T-helper 2 cell treated with Interferon-gamma antibody and Interleukin-4, amounts not matched to agents 100 ng/mL and 5 ng/mL, for 36 hours (primary cell): ENCODE results near the gene GPC1. TPM values are rescaled to one million over a fixed set of nuclear protein-coding genes. Genes with fewer than 3 reads are reported as not detected.
"Not testable (repeated sequence)": the region's sequence is repeated elsewhere in the genome, so short reads cannot be mapped to it uniquely, and the experiment has no call there.

Experiments used
- intact Hi-C: fragments of 100-400 bp; cut with micrococcal nuclease; formaldehyde crosslinking; loops from one replicate; pipeline ENCODE4 v1.15.1; 2023
- total RNA-seq: library from RNA; stranded (reverse); gene quantifications from 2 replicates; pipeline ENCODE4 v1.2.3, GENCODE V29; 2022

The GPC1 gene
- total RNA-seq, 1 donor from 2014 or later: 7.6 TPM

DNA sequence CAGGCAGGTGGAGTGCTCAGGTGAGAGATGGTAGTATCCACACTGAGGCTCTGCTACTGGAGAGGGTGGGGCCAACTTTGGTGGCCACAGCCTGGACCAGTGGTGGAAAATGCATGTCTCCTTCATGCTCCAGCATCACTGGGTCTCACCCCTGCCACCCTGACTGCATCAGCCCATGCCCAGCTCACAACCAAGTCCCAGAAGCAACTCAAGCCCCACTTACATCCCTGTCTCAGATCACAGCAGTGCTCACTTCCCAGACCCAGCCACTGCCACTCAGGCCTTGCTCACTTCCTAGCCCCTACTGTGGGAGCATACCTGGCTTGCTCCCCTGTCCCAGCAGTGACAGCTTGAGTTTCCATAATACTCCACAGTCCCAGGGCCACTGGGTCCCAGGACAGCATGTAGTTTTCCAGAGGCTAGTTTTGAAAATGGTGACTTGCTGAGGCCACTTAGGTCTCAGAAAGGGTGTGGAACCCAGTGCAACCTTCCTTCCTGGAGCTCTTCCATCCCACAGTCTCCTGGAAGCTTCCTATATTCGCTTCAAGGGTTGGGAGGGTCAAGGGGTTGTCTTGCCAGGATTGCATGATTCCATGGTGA is 58.8 kb downstream of the GPC1 start:
- intact Hi-C loops: no loop called here

DNA sequence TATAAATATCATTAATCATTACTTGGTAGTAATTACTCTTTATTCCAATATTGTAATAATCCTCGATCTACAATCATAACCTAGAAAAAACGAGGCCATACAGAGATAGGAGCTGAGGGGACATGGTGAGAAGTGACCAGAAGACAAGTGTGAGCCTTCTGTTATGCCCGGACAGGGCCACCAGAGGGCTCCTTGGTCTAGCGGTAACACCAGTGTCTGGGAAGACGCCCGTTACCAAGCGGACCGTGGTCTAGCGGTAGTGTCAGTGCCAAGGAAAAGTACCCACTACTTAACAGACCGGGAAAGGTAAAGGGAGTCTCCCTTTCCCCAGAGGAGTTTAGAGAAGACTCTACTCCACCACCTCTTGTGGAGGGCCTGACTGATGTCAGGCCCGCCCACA is 59.5 kb downstream of the GPC1 start:
- intact Hi-C loops: not testable (repeated sequence)

DNA sequence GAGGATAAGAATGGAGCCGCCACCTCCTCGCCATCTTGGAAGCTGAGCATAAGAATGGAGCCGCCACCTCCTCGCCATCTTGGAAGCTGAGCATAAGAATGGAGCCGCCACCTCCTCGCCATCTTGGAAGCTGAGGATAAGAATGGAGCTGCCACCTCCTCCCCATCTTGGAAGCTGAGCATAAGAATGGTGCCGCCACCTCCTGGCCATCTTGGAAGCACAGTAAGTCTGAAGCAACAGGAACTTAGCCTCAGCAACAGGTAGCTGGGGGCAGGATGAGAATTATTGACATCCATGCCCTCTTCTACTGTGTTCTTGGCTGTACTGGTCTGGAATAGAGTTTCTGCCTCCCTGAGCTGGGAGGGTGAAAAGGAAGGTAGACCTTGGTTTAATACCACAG is 61.6 kb downstream of the GPC1 start:
- intact Hi-C loops: not testable (repeated sequence)

DNA sequence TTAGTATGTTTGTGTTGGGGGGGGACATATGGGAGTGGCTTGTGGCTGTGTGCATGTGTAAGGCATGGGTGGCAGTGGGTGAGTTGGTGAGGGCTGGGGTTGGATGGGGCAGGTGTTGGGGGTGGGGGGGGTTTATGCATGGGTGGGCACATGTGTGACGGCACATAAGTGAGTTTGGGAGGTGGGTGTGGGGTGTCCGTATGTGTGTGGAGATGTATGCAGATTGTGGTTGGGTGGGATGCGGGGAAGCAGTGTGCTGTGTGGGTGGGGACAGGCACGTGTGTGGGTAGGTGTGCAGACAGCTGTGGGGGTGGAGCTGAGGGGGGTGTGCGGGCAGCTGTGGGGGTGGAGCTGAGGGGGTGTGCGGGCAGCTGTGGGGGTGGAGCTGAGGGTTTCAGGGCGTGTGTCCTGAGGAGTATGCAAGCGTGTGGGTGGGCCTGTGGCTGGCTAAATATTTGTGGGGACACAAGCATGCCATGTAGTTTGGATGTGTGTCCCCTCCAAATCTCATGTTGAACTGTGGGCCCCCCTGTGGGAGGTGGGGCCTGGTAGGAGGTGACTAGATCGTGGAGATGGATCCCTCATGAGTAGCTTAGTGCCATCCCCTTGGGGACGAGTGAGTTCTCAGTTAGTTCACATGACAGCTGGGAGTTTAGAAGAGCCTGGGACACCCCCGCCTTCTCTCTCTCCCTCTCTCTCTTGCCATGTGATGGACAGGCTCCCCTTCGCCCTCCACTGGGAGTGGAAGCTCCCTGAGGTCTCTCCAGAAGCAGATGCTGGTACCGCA is 62.9 kb downstream of the GPC1 start:
- intact Hi-C loops: no loop called here

DNA sequence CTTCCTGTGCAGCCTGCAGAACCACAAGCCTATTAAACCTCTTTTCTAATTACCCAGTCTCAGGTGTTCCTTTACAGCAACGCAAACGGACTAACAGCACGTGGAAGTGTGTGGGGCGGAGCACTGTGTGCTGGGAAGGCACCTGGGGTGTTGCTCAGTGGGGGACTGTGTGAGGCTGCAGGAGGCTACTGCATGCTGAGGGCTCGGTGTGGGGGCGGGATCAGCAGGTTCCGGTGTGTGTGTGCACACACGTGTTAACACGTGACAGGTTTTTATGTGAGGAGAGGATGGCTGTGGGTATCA is 63.4 kb downstream of the GPC1 start:
- intact Hi-C loops: no loop called here

DNA sequence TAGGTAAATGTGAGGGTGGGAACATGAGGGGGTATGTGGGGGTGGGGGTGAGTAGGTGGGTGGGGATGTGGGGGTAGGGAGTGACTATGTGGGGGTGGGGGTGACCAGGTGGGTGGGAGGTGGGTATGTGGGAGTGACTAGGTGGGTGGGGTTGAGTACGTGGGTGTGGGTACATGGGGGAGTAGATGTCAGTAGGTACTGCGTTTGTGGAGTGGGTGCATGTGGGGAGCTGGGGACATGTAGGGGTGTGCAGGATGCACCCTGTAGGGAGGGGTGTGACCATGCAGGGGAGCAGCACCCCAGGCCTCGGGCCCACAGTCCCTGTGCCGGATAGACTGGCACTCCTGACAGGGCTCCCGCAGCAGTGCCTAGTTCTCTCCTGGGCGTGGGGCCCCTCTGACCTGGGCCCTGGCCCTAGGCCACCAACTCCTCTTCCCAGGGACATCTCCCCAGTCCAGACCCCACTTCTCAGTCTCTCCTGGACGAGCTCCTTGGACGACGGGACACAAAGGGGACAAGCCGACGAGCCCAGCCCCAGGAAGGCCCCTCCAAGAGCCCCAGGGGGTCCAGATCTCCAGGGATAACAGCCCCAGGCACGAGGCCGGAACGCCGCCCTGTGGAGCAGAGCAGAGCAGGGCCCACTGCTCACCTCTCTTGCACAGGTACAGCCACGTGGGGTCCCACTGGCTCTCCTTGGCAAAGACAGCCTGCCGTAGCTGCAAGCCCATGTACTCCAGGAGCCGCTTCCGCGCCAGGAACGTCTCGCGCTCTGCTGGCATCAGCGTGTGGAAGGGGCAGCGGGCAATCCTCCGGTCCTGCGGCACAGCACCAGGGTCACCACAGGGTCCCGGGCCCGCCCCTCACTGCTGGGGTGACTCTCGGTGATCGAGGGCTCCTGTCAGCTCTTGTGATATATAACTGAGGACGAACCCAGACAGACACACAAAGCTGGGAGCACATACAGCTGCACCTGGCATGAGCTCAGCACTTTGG is 64.1 kb downstream of the GPC1 start:
- intact Hi-C loops: no loop called here

DNA sequence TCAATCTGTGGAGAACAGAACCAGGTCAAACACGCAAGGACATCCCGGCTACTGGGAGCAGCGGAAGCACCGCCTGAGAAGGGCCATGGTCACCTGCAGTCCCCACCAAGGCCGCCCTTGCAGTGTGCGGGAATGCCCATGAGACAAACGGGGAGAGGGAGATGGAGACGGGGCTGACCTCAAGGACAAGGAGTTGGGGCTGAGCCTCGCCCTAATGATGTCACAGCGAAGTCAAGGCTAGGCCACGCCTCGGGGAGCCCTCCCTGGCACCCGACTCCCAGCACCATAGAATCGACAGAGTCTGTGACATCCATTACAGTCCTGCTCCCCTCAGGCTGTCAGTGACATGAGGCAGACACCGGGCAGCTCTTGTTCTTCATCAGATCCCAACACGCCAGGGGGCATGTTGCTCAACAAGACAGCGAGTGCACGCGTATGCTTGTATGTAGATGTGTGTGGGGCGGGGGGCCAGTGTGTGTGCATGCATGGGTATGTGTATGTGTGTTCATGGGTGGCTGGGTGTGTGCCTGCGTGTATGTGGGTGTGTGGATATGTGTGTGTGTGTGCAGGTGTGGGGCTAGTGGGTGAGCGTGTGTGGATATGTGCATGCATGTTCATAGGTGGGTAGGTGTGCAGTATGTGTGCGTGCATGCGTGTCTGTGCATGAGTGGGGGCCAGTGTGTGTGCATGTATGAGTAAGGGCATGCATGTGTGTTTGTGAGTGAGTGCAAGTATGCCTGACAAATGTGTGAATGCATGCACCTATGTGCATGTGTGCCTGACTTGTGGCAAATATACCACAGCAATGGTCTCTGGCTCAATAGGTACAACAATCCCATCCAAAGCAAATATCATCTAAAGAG is 65.3 kb downstream of the GPC1 start:
- intact Hi-C loops: no loop called here

DNA sequence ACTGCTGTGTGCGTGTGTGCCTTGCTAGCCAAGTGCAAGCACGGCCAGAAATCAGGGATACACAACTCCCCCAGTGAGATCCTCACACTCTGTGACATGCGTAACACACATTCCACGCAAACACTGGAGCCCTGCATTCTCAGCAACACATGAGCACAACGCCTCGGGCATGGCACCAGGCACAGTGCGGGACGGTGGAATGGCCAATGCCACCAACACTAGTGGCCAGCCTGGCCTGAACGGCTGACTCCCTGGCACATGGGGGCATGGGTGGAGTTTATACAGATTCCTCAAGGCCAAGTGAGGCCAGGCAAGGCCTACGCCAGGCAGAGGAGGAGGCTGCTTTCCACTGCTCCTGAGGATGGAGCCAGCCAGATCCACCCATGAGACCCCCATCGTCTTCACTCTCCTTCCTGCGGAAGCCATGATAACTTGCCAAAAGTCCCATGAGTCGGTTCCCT is 66.1 kb downstream of the GPC1 start:
- intact Hi-C loops: no loop called here

DNA sequence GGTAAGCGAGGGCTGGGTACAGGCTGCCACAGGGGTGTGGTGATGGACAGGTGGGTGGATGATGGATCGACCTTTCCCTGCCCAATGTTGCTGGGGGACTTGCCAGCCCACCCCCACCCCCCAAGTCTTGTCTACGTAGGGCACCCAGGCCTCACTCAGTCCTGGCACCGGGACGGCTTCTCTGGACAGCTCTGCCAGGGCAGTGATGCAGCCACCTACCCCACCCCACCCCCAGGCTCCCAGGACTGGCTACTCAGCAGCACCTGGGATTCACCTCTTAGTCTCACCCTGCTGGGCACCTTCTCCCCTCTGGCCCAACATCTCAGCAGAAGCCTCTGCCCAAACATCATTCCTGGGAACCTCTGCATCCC is 66.6 kb downstream of the GPC1 start:
- intact Hi-C loops: no loop called here

DNA sequence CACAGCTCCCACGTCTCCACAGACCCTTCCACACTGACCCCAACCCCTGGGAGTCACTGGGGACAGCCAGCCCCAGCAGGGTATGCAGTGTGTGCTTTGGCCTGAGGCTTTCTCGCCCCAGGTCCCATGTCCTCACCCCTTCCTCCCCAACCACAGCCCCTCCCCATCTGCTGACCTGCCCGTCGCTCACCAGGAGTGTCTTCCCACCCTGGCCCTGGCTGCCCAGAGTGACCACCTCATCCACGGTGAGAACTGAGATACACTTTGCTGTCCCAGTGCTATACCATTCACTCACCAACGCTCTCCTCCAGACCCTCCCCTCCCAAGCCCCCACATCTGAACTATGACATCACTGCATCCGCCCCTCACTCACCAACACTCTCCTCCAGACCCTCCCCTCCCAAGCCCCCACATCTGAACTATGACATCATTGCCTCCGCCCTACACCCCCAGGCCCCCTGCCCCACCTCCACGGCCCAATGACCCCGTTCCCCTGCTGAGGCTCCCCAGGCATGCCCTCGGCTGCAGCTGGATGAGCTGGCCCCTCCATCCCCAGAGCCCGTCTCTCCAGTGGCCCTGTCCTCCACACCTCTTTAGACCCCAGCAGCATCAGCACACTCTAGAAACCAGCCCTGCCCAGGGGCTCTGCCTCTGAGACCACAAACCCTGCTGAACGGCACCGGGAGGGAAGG is 67.1 kb downstream of the GPC1 start:
- intact Hi-C loops: no loop called here

DNA sequence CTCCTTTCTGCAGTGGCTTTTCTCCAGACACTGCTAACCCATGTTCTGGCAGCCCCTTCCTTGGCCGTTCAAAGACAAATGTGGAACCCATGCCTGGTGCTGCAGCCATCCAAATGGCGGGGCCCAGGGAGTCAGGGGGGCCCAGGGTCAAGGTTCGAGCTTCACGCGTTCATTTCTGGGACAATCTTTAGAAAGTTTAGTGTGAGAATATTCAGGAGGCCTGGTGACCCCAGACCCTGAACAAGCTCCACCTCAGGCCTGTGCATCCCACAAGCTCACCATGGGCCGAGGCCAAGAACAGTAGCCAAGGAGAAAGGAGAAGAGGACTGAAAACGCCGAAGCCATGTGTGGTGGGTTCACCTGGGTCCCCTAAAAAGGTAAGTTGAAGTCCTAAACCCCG is 67.9 kb downstream of the GPC1 start:
- intact Hi-C loops: no loop called here

DNA sequence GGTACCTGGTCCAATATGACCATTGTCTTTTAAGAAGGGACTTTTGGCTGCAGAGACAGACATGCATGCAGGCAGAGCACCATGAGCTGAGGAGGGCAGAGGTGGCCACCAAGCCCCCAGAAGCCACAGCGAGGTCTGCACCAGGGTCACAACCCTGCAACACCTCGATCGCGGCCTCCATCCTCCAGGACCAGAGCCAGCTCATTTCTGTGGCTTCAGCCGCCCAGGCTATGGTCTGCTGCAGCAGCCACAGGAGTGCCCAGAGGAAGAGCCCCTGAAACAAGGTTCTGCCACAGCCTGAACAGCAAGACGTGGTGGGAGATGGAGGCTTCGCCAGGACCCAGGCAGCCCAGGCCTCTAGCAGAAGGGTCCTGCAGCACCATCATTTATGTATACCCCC is 68.4 kb downstream of the GPC1 start:
- intact Hi-C loops: no loop called here

DNA sequence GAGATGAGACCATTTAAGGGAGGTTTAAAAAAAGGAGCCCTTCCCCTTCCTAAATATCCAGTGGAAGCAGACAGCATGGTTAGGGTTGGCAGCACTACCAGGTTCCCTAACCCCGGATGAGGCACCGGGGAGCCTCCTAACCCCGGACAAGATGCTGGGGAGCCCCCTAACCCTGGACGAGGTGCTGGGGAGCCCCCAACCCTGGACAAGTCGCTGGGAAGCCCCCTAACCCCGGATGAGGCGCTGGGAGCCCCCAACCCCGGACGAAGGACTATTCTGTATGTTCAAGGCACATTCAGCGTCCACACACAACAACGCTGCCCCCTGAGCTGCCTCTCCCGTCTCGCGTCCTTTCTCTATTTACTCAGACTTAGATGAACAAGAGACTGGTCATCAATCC is 70.4 kb downstream of the GPC1 start:
- intact Hi-C loops: no loop called here

DNA sequence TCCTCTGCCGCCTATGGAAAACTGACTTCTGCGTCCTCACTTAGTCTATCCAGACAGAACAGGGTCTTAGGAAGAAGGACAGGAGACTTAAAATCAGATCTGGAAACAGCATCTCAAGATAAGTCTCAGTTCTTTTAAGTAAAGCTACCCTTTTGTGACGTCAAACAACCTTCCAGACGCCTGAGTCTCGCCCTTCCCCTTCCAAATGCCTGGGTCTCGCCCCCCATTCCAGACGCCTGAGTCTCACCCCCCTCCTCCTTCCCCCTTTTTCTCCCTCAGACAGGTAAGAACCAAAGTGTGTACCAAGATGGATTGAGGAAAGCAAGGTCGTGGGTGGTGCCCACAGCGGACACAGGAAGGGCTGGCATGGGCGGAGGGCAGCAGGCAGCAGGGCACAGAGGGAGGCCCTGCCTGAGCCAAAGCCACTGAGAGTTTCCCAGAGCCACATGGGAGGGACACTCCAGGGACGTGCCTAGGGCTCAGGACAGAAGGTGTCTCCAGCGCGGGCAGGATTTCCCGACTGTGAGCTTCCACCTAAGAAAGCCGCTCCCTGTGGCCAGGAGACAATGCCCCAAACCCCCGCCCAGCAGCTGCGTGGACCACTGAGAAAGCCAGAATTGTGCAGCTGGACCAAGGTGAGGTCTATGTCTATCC is 71.1 kb downstream of the GPC1 start:
- intact Hi-C loops: no loop called here

DNA sequence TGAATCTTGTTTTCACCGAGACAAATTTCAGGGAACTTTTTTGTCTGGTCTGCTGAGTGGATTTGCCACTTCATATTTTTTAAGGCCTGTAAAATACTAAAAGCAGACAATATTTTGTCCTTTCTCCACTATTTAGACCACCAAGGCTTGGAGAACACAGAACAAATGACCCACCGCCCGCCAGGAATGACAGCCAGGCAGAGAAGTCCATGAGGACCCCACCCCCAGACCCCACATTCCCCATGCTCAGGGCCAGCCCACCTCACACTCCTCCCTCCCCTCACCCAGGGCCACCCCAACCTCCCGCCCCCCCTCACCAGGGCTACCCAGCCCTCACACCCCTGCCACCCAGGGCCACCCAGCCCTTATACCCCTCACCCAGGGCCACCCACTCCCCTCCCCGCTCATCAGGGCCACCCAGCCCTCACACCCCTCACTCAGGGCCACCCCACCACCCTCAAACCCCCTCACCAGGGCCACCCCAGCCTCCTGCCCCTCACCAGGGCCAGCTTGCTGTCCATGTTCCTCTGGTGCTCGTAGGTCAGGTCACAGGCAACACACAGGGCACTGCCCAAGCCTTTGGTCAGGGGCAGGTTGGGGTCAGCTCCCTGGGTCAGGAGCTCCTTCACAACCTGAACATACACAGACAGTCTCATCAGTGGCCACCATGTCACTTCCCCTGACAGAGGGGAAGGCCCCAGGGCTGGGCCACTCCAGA is 71.8 kb downstream of the GPC1 start:
- intact Hi-C loops: no loop called here

DNA sequence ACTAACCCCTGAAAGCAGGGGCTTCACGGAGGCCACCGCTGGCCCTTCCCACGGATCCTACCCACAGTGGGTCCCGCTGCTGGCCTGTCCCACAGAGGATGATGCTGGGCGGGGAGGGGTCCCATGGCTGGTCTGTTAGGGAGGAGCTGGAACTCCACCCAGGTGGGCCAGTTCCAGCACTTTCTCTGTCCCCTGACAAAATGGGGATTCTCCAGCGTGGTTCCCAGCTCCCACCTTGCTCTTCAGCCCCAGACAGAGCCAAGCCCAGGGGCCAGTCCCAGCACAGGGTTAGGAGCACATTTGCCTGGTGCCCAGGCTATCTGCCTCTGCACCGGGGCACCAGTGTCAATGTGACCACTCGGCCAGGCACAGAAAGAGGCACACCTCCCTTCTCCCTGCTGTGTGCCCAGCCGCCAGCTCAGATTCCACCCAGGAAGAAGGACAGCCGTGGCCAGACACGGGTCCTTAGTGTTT is 72.4 kb downstream of the GPC1 start:
- intact Hi-C loops: no loop called here

DNA sequence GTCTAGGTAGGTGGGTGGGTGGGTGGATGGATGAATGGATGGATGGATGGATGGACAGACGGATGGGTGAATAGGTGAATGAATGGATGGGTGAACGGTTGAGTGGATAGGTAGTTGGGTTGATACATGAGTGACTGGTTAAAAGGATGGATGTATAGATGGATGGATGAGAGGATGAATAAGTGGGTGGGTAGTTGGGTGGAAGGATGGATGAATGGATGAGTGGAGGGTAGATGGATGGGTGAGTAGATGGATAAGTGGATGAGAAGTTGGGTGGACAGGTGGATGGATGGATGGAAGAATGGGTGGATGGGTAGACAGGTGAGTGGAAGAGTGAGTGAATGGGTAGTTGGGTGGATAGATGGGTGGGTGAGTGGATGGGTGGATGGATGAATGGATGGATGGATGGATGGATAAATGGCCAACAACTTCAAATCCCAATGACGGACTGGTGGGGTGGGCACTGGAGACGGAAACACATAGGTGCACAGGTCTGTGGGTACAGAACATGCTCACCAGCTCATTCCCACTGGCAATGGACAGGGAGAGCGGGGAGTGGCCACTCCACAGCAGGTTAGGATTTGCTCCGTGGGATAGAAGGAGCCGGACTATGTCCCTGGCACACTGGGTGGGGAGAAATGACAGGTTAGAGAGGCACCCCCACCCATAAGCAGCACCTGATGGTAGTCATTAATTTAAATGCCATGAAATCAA is 73.5 kb downstream of the GPC1 start:
- intact Hi-C loops: no loop called here

DNA sequence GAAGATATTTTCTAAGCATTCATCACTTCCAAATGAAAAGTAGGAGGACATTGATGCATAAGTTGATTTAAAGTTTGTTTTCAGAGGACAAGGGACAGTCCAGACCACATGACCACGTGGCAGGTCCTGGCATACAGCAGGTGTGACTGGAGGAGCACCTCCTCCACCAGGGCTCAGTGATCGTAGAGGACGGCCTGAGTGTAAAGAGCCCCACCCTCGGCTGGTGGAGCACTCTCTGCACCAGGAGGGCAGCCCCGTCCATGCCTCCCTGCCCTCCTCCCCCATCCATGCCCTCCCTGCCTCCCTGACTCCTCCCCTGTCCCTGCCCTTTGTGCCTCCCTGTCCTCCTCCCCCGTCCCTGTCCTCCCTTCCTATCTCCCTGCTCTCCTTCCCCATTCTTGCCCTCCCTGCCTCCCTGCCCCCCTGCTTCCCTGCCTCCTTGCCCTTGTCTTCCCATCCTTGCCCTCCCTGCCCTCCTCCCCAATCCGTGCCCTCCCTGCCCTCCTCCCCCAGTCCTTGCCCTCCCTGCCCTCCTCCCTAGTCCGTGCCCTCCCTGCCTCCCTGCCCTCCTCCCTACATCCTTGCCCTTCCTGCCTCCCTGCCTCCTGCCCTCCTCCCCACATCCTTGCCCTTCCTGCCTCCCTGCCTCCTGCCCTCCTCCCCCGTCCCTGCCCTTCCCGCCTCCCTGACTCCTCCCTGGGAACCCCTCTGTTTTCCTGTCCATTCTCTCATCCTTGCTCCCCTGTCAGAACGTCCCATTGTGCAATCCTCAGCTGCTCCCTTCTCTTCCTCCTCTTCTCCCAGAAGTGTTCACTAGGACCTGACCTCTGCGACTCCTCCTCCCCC is 74.4 kb downstream of the GPC1 start:
- intact Hi-C loops: loop anchor here (5.0 kb wide), 1 partner anchor 77 kb away; the partner anchor contains the start of gene CAPN10
